ENCODE measurements around the gene CDH4. TPM values are rescaled to one million over a fixed set of nuclear protein-coding genes. Genes with fewer than 3 reads are reported as not detected.

The CDH4 gene
- total RNA-seq, 1 experiment from 2014 or later = not detected

DNA sequence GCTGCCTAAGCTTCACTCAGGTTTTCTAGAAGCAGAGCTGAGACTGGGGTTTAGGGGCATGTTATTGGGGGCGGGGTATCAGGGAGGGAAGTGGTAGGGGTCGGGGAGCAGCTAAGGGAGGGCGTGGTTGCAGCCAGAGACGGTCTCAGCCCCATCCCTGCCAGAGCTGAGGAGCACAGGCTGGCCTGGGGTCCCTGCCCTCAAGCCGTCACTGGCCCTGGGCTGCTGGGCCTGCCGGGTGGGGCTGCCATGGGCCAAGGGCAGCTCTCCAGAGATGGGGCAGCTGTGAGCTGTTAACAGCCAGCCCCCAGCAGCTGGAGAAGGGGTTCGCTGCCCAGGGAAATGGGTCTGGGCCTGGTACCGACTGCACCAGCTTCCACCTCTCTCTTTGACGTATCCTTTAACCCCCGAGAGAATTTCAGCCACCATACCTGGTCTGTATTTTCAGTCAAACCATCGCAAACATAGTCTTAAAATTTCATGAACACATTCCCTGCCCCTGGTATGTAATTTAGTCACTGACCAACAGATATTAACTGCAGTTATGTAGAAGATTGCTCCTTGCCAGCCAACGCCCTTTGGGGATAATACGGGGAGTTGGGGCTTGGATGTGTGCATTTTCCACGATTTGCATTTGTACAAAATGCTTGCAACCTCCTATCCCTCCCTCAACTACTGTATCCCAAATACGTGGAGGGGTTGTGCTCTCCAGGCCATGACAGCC, 560.2 kb downstream of the CDH4 start:
- no peaks in the 10 kb centered on the region for H3K36me3 ChIP-seq (ENCODE audit: control insufficient read depth, insufficient read depth, low read length)
- DNase-seq = no peak
- Mint-ChIP-seq H3K4me1 (ENCODE audit: low read depth, unreplicated experiment) (no peaks in the 10 kb centered on the region), H3K27me3 (ENCODE audit: insufficient read depth, unreplicated experiment) (peaks cover 57% of the 10 kb centered on the region), H3K4me3 (ENCODE audit: unreplicated experiment) (no peak overlapping the region), H3K27ac (ENCODE audit: unreplicated experiment) (no peak overlapping the region), H3K9me3 (ENCODE audit: unreplicated experiment) (no peaks in the 10 kb centered on the region), H3K36me3 (ENCODE audit: insufficient read depth, unreplicated experiment) (no peaks in the 10 kb centered on the region)
- no peak overlapping the region for H3K4me3 ChIP-seq (ENCODE audit: low read depth, low read length)
- no peaks in the 10 kb centered on the region for H3K9me3 ChIP-seq
- TF ChIP-seq, protein P1, sequence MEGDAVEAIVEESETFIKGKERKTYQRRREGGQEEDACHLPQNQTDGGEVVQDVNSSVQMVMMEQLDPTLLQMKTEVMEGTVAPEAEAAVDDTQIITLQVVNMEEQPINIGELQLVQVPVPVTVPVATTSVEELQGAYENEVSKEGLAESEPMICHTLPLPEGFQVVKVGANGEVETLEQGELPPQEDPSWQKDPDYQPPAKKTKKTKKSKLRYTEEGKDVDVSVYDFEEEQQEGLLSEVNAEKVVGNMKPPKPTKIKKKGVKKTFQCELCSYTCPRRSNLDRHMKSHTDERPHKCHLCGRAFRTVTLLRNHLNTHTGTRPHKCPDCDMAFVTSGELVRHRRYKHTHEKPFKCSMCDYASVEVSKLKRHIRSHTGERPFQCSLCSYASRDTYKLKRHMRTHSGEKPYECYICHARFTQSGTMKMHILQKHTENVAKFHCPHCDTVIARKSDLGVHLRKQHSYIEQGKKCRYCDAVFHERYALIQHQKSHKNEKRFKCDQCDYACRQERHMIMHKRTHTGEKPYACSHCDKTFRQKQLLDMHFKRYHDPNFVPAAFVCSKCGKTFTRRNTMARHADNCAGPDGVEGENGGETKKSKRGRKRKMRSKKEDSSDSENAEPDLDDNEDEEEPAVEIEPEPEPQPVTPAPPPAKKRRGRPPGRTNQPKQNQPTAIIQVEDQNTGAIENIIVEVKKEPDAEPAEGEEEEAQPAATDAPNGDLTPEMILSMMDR (IDR thresholded peaks at IDR 0.05; ENCODE audit: insufficient read depth in 1 of 2, low read depth in 1 of 2, low read length in 1 of 2, severe bottlenecking in 1 of 2, unreplicated experiment in 1 of 2) = no peak
- intact Hi-C loops (cut with micrococcal nuclease; ENCODE audit: unreplicated experiment) = no loop called here
- H3K4me1 ChIP-seq = no peaks in the 10 kb centered on the region
- no TSS peak for BruUV-seq (replicated peaks)
- CTCF ChIA-PET = interaction anchor here (1.0 kb wide), 1 partner anchor 12 kb away, joined by 3 read pairs; no protein-coding TSS in a partner anchor
- H3K27me3 ChIP-seq (replicated peaks; ENCODE audit: control insufficient read depth, insufficient read depth, low read length) = peaks cover 9% of the 10 kb centered on the region
- POLR2A ChIA-PET = no interaction called here

DNA sequence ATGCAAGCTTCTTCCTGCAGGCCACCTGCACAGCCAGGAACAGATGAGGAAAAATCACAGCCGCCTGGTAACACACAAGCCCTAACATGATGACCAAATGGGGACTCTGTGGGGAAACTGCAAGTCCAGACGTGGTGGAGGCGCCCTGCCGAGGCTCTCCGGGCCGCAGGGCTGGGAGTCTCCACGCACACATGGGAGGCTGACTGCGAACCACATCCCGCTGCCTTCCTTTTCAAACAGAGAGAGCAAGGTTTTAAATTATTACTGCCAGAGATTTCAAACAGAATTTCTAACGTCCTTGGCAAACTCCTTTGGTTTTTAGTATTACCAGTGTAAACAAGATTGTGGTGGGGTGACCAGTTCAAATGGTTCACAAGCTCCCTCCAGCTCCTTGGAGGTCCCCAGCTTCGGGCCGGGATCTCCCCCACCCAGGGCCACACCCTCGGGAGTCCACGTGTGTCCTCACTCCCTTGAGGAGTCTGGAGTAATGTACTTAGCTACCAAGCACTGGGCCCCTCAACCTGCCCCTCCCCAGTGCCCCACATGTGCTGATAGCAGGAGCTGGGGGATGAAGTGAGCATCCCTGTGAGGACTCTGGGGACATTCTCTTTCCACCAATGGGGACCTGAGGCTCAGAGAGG, 560.9 kb downstream of the CDH4 start:
- H3K36me3 ChIP-seq (ENCODE audit: control insufficient read depth, insufficient read depth, low read length) = no peaks in the 10 kb centered on the region
- no peaks in the 10 kb centered on the region for H3K4me1 ChIP-seq
- Mint-ChIP-seq H3K9me3 (ENCODE audit: unreplicated experiment) (no peaks in the 10 kb centered on the region), H3K27me3 (ENCODE audit: insufficient read depth, unreplicated experiment) (peaks cover 56% of the 10 kb centered on the region), H3K36me3 (ENCODE audit: insufficient read depth, unreplicated experiment) (no peaks in the 10 kb centered on the region), H3K27ac (ENCODE audit: unreplicated experiment) (no peak overlapping the region), H3K4me3 (ENCODE audit: unreplicated experiment) (no peak overlapping the region), H3K4me1 (ENCODE audit: low read depth, unreplicated experiment) (no peaks in the 10 kb centered on the region)
- no peak for DNase-seq
- no peak overlapping the region for H3K4me3 ChIP-seq (ENCODE audit: low read depth, low read length)
- ChIA-PET POLR2A (no interaction called here), CTCF (no interaction called here)
- TF ChIP-seq, protein P1 (IDR thresholded peaks at IDR 0.05; ENCODE audit: insufficient read depth in 1 of 2, low read depth in 1 of 2, low read length in 1 of 2, severe bottlenecking in 1 of 2, unreplicated experiment in 1 of 2) = no peak
- BruUV-seq (replicated peaks) = no TSS peak
- no peaks in the 10 kb centered on the region for H3K9me3 ChIP-seq
- peaks cover 6% of the 10 kb centered on the region for H3K27me3 ChIP-seq (replicated peaks; ENCODE audit: control insufficient read depth, insufficient read depth, low read length)
- intact Hi-C loops (cut with micrococcal nuclease; ENCODE audit: unreplicated experiment) = no loop called here

DNA sequence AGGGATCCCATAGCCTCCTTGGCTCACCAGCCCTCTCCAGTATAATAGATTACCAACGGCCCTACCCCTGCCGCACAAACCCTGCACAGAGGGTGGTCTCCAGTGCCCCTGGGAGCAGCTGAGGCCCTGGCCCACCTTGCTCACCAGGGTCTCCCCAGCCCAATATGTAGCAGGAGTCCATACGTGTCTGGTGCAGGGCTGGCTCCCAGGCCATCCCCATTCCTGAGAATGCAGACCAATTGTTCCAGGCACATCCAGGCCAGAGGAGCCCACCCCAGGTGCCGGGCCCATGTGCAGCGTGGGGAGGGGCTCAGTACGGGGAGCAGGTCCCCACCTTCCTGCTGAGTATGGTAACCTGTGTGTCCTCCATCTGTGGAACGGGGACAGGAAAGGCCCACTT, 561.7 kb downstream of the CDH4 start:
- Mint-ChIP-seq H3K27me3 (ENCODE audit: insufficient read depth, unreplicated experiment) (peaks cover 52% of the 10 kb centered on the region), H3K4me1 (ENCODE audit: low read depth, unreplicated experiment) (no peaks in the 10 kb centered on the region), H3K4me3 (ENCODE audit: unreplicated experiment) (no peak overlapping the region), H3K9me3 (ENCODE audit: unreplicated experiment) (no peaks in the 10 kb centered on the region), H3K27ac (ENCODE audit: unreplicated experiment) (no peak overlapping the region), H3K36me3 (ENCODE audit: insufficient read depth, unreplicated experiment) (no peaks in the 10 kb centered on the region)
- Histone ChIP-seq H3K4me3 (ENCODE audit: low read depth, low read length) (no peak overlapping the region), H3K36me3 (ENCODE audit: control insufficient read depth, insufficient read depth, low read length) (no peaks in the 10 kb centered on the region), H3K27me3 (replicated peaks; ENCODE audit: control insufficient read depth, insufficient read depth, low read length) (peaks cover 8% of the 10 kb centered on the region), H3K9me3 (no peaks in the 10 kb centered on the region), H3K4me1 (no peaks in the 10 kb centered on the region)
- no TSS peak for BruUV-seq (replicated peaks)
- TF ChIP-seq, protein P1 (IDR thresholded peaks at IDR 0.05; ENCODE audit: insufficient read depth in 1 of 2, low read depth in 1 of 2, low read length in 1 of 2, severe bottlenecking in 1 of 2, unreplicated experiment in 1 of 2) = no peak
- intact Hi-C loops (cut with micrococcal nuclease; ENCODE audit: unreplicated experiment) = no loop called here
- CTCF ChIA-PET = no interaction called here
- POLR2A ChIA-PET = interaction anchor here (0.6 kb wide), 1 partner anchor 1114 kb away, joined by 3 read pairs; no protein-coding TSS in a partner anchor
- DNase-seq = no peak
